IPS-20b (cell line): Measurements from ENCODE around the gene C21orf58.

Source experiments
- H3K27ac ChIP-seq: one replicate; pipeline ENCODE4 v1.5.1; 2013; ENCODE audit warnings: low read length
- H3K27me3 ChIP-seq: 2 replicates; pipeline ENCODE4 v1.6.1; 2013; ENCODE audit warnings: mild to moderate bottlenecking, low read length, inconsistent platforms; ENCODE audit not compliant: insufficient read depth
- H3K36me3 ChIP-seq: 2 replicates; pipeline ENCODE4 v1.6.1; 2013; ENCODE audit warnings: low read depth, mild to moderate bottlenecking, inconsistent platforms, low read length, moderate library complexity; ENCODE audit not compliant: insufficient read depth
- H3K4me1 ChIP-seq: 2 replicates; pipeline ENCODE4 v1.6.1; 2013; ENCODE audit warnings: mild to moderate bottlenecking, control low read depth, inconsistent platforms, low read length, moderate library complexity; ENCODE audit not compliant: insufficient read depth
- H3K4me3 ChIP-seq: 2 replicates; pipeline ENCODE4 v1.5.1; 2013; ENCODE audit warnings: mild to moderate bottlenecking, low read length, inconsistent platforms
- H3K9ac ChIP-seq: 2 replicates; pipeline ENCODE4 v1.6.1; 2013; ENCODE audit warnings: low read depth, mild to moderate bottlenecking, inconsistent platforms, low read length, moderate library complexity
- H3K9me3 ChIP-seq: 2 replicates; pipeline ENCODE4 v1.6.1; 2013; ENCODE audit warnings: mild to moderate bottlenecking, low read depth, low read length, inconsistent platforms; ENCODE audit not compliant: insufficient read depth

C21orf58 gene

DNA sequence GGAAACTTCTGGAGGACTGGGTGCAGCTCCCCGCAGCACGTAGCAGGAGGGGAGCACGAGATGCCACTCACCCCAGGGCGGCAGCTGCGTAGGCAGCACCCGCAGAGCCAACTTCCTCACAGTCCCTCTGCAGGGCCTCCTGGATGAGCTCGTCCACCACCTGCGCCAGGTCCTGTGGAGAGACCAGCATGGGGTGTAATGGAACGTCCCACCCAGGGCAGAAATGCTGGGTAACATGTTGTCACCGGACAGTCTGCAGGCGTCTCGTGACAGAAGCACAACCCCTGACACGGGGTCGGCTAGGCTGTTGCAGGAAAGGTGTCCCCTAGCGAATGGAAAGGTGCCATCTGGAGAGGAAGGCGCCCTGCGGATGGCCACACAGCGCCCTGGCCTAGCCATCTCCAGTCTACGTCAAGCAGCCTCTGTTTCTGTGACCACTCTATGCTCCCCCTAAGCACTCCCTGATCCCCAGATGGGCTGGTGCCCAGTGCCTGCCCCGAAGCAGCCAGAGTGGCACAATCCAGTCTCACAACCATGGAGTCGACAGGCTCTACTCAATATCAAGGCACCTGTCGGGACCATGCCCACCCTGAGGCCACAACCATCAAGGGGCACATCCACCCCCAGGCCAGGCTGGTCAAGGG lies 59.5 kb downstream of the C21orf58 start:
- no peaks in the 10 kb centered on the region for H3K27me3 ChIP-seq
- no peak overlapping the region for H3K27ac ChIP-seq
- H3K36me3 ChIP-seq, result peaks cover 85% of the 10 kb centered on the region
- H3K4me1 ChIP-seq, result no peaks in the 10 kb centered on the region
- H3K4me3 ChIP-seq, result no peak overlapping the region
- H3K9ac ChIP-seq, result no peak overlapping the region
- H3K9me3 ChIP-seq, result no peaks in the 10 kb centered on the region

GRCh38 chr21:46256501-46256994 lies 67.1 kb downstream of the C21orf58 start:
- Histone ChIP-seq H3K4me1 (no peaks in the 10 kb centered on the region), H3K36me3 (peaks cover 93% of the 10 kb centered on the region), H3K9me3 (no peaks in the 10 kb centered on the region), H3K27ac (no peak overlapping the region), H3K27me3 (no peaks in the 10 kb centered on the region), H3K9ac (no peak overlapping the region), H3K4me3 (no peak overlapping the region)

- Histone ChIP-seq H3K27me3 (no peaks in the 10 kb centered on the region), H3K36me3 (peaks cover 93% of the 10 kb centered on the region), H3K9me3 (no peaks in the 10 kb centered on the region), H3K27ac (no peak overlapping the region), H3K4me3 (no peak overlapping the region), H3K9ac (no peak overlapping the region), H3K4me1 (no peaks in the 10 kb centered on the region)
Measured at GRCh38 chr21:46255758-46256337, 67.8 kb downstream of the C21orf58 start.

DNA sequence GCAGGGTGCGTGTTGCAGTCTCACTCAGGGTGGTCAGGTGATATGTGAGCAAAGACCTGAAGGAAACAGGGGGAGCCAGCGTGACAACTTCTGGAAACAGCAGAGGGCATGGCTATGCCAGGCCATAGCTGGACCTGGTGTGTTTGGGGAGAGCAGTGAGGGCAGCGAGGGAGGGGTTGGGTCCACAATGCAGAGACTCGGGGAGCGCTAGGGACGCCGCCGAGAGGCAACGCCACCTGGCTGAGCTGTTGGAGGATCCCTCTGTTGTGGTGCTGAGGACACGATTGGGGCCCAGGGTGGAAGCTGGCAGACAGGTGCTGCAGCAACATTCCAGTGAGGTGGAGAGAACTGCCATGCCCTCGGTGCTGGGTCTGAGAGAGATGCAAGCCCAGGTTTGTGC lies 68.5 kb downstream of the C21orf58 start:
- no peak overlapping the region for H3K27ac ChIP-seq
- H3K27me3 ChIP-seq, result no peaks in the 10 kb centered on the region
- H3K36me3 ChIP-seq, result peaks cover 93% of the 10 kb centered on the region
- H3K9ac ChIP-seq, result no peak overlapping the region
- no peaks in the 10 kb centered on the region for H3K4me1 ChIP-seq
- H3K9me3 ChIP-seq, result no peaks in the 10 kb centered on the region
- H3K4me3 ChIP-seq, result no peak overlapping the region

DNA sequence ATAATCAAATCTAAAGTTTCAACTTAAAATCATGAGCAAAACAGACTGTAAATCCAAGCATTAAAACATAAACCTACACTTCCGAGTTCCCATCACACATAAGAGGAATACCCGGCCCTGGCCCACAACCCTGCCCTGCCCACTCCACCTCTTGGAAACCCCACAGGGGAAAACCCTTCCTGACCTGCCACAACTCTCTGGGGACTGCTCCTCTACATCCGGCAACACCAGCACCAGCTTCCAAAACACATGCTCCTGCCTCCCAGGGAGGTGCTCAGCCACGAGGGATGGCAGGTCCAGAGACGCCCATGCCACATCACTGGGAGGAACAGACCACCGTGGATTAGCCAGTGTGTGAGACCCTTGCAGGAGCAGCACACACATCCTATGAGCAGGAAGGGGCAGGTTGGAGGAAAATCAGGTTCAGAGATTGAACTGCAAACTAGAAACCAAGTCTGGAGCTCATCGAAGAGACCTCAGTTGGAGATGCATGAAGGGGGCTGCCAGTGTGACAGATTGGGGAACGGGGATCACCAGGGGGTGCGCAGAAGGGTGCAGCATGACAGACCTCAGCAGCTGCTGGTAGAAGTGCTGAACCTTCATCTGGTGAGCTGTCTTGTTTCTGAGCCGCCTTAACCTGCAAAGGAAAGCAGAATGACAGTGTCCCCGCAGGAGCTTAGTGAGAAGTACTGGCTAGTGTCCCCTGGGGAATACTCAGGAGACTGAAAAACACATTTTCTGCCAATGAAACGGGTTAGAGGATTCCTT lies 69.3 kb downstream of the C21orf58 start:
- Histone ChIP-seq H3K27ac (no peak overlapping the region), H3K27me3 (no peaks in the 10 kb centered on the region), H3K9me3 (no peaks in the 10 kb centered on the region), H3K9ac (no peak overlapping the region), H3K36me3 (peaks cover 96% of the 10 kb centered on the region), H3K4me1 (no peaks in the 10 kb centered on the region), H3K4me3 (no peak overlapping the region)

DNA sequence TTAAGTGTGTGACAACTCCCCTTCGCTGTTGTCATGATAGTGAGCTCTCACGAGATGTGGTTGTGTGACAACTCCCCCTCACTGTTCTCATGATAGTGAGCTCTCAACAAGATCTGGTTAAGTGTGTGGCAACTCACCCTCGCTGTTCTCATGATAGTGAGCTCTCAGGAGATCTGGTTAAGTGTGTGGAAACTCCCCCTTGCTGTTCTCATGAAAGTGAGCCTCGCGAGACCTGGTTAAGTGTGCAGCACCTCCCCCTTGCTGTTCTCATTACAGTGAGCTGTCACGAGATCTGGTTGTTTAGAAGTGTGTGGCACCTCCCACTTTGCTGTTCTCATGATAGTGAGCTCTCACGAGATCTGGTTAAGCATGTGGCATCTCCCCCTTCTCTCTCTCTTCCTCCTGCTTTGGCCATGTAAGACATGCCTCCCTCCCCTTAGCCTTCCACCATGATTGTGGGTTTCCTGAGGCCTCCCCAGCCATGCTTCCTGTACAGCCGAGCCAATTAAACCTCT lies 70.0 kb downstream of the C21orf58 start:
- H3K9ac ChIP-seq, result no peak overlapping the region
- H3K9me3 ChIP-seq, result no peaks in the 10 kb centered on the region
- H3K27ac ChIP-seq, result no peak overlapping the region
- no peaks in the 10 kb centered on the region for H3K27me3 ChIP-seq
- no peak overlapping the region for H3K4me3 ChIP-seq
- no peaks in the 10 kb centered on the region for H3K4me1 ChIP-seq
- H3K36me3 ChIP-seq, result peaks cover 99% of the 10 kb centered on the region

GRCh38 chr21:46252840-46253239 lies 70.8 kb downstream of the C21orf58 start:
- no peaks in the 10 kb centered on the region for H3K4me1 ChIP-seq
- H3K9ac ChIP-seq, result no peak overlapping the region
- no peaks in the 10 kb centered on the region for H3K27me3 ChIP-seq
- H3K27ac ChIP-seq, result no peak overlapping the region
- peaks cover 99% of the 10 kb centered on the region for H3K36me3 ChIP-seq
- no peak overlapping the region for H3K4me3 ChIP-seq
- no peaks in the 10 kb centered on the region for H3K9me3 ChIP-seq
